Measurements from ENCODE around the gene SLC22A1. TPM values are rescaled to one million over a fixed set of nuclear protein-coding genes. Genes with fewer than 3 reads are reported as not detected.

Gene SLC22A1
- total RNA-seq, 1 experiment from 2014 or later, result 0.39 TPM

GRCh38 chr6:160154471-160154870, 32.9 kb downstream of the SLC22A1 start:
- H3K27me3 Mint-ChIP-seq (ENCODE audit: low read depth), result no peaks in the 10 kb centered on the region; the same call in 1 of the 2 replicates
- H3K4me1 Mint-ChIP-seq, result no peaks in the 10 kb centered on the region
- H2BK5ac ChIP-seq (ENCODE audit: insufficient read length, low read length), result no peak overlapping the region
- H3T11ph ChIP-seq (ENCODE audit: low read length), result no peak overlapping the region
- no peak overlapping the region for H3K9ac ChIP-seq (ENCODE audit: extremely low read depth, insufficient read length, low read length)
- no peak overlapping the region for H4K8ac ChIP-seq (replicated peaks; ENCODE audit: insufficient read length, low read depth, low read length)
- H4K5ac ChIP-seq (ENCODE audit: insufficient read length, low read depth, low read length), result no peak overlapping the region
- H3K56ac ChIP-seq (ENCODE audit: insufficient read length, low read depth, low read length), result no peak overlapping the region
- peak overlapping the region; percentile 60 for H2BK20ac ChIP-seq (ENCODE audit: low read depth, low read length, poor library complexity, severe bottlenecking)
- no peak overlapping the region for H3K18ac ChIP-seq (ENCODE audit: insufficient read length, low read depth, low read length)
- no peaks in the 10 kb centered on the region for H4K20me1 ChIP-seq (ENCODE audit: control insufficient read depth, insufficient read depth, insufficient read length)
- H2BK120ac ChIP-seq (ENCODE audit: low read depth, low read length, poor library complexity, severe bottlenecking), result no peak overlapping the region
- no peak overlapping the region for H2BK12ac ChIP-seq (ENCODE audit: insufficient read length, low read depth, low read length)
- no peak overlapping the region for H3K4ac ChIP-seq (ENCODE audit: low read depth, low read length)
- H3K9me3 ChIP-seq (ENCODE audit: control insufficient read depth, low read depth, low read length), result no peaks in the 10 kb centered on the region
- H3K4me1 ChIP-seq (ENCODE audit: insufficient read depth, low read length), result no peaks in the 10 kb centered on the region
- H3K14ac ChIP-seq (ENCODE audit: insufficient read depth, low read length), result no peak overlapping the region
- WGBS (ENCODE audit: extremely low coverage, insufficient read length, low lambda C conversion rate), result no CpG with 5 or more reads among the region's 3 CpGs
- TF ChIP-seq, protein P1, sequence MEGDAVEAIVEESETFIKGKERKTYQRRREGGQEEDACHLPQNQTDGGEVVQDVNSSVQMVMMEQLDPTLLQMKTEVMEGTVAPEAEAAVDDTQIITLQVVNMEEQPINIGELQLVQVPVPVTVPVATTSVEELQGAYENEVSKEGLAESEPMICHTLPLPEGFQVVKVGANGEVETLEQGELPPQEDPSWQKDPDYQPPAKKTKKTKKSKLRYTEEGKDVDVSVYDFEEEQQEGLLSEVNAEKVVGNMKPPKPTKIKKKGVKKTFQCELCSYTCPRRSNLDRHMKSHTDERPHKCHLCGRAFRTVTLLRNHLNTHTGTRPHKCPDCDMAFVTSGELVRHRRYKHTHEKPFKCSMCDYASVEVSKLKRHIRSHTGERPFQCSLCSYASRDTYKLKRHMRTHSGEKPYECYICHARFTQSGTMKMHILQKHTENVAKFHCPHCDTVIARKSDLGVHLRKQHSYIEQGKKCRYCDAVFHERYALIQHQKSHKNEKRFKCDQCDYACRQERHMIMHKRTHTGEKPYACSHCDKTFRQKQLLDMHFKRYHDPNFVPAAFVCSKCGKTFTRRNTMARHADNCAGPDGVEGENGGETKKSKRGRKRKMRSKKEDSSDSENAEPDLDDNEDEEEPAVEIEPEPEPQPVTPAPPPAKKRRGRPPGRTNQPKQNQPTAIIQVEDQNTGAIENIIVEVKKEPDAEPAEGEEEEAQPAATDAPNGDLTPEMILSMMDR (conservative IDR thresholded peaks at IDR 0.05), result no peak
- peaks cover 0 to 11% (median 2%) of the 10 kb centered on the region in 3 experiments; a peak in 2 of 7 replicates for H3K36me3 Mint-ChIP-seq (ENCODE audit: insufficient read depth in 1 of 3, low read depth in 3 of 3)
- no peak overlapping the region for H3K27ac ChIP-seq (ENCODE audit: insufficient read length, low read depth, low read length)
- H2BK15ac ChIP-seq (ENCODE audit: low read depth, low read length), result no peak overlapping the region
- no peaks in the 10 kb centered on the region for H3K23me2 ChIP-seq (ENCODE audit: insufficient read length, low read depth, low read length, poor library complexity, severe bottlenecking)
- H3K4me3 Mint-ChIP-seq, result no peak overlapping the region
- H4K91ac ChIP-seq (ENCODE audit: insufficient read length, low read depth, low read length), result no peak overlapping the region
- no peak overlapping the region for H3K23ac ChIP-seq (ENCODE audit: insufficient read length, low read depth, low read length)
- no peak for DNase-seq
- H3K79me1 ChIP-seq (ENCODE audit: insufficient read depth, low read depth, low read length, poor library complexity, severe bottlenecking), result no peaks in the 10 kb centered on the region
- H3K27me3 ChIP-seq (ENCODE audit: insufficient read depth, low read length), result no peaks in the 10 kb centered on the region
- no peak overlapping the region for H3K4me2 ChIP-seq (ENCODE audit: insufficient read depth, insufficient read length, low read length)
- H3K79me2 ChIP-seq (ENCODE audit: insufficient read depth, low read length), result no peaks in the 10 kb centered on the region
- H3K27ac Mint-ChIP-seq, result no peak overlapping the region
- no peak overlapping the region for H2AK5ac ChIP-seq (ENCODE audit: insufficient read length, low read length)
- peaks cover 5 to 10% of the 10 kb centered on the region in 2 experiments; a peak in 2 of 5 replicates for H3K9me3 Mint-ChIP-seq
- no peak overlapping the region for H2AFZ ChIP-seq (ENCODE audit: low read length)

Data from H9 (cell line).